ENCODE results near the gene FGF14. TPM values are rescaled to one million over a fixed set of nuclear protein-coding genes. Genes with fewer than 3 reads are reported as not detected.

Gene FGF14
- total and polyA plus RNA-seq, 2 of the 4 experiments (the other 2 are of a cell fraction): under 0.01 TPM; not detected in 1

DNA sequence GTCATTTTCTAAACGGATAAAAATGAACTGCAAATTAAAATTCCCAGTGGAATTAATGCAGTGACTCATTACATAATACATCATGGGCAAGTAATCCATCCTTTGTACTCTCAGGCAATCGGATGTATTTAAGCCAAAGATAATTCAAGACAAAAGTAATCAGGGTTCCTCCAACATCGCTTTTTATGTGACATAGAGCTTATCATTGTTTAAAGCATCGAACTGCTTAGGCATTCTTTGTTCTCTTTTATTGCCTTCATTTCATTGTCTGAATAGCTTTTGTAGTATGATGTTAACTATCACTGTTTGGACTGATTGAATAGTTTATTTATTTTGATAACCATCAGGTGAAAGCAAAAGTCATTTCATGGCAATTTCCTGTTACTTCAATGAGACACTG is 740.0 kb downstream of the FGF14 start:
- Histone ChIP-seq H3K4me3 (ENCODE audit: insufficient read depth, low read depth, low read length) (no peak overlapping the region), H4K5ac (ENCODE audit: low read depth, low read length) (no peak overlapping the region), H3K18ac (ENCODE audit: low read depth, low read length) (no peak overlapping the region), H3K56ac (ENCODE audit: extremely low read depth, insufficient read depth, low read length) (no peak overlapping the region), H2BK5ac (ENCODE audit: low read depth, low read length, poor library complexity, severe bottlenecking) (no peak overlapping the region), H3K79me1 (ENCODE audit: low read depth in 1 of 2, low read length in 2 of 2) (no peaks in the 10 kb centered on the region), H3K27ac (ENCODE audit: insufficient read depth, low read length) (no peak overlapping the region), H3K27me3 (ENCODE audit: control insufficient read depth, insufficient read depth, low read length) (no peaks in the 10 kb centered on the region; the same call in 1 of the 2 replicates), H3K14ac (replicated peaks; ENCODE audit: low read depth, low read length) (no peak overlapping the region), H2BK20ac (ENCODE audit: low read depth, low read length) (no peak overlapping the region), H2BK120ac (ENCODE audit: low read depth, low read length) (no peak overlapping the region), H2AK5ac (ENCODE audit: low read depth, low read length) (no peak overlapping the region), H3K23ac (ENCODE audit: low read depth, low read length) (no peak overlapping the region), H4K20me1 (ENCODE audit: insufficient read depth, low read length) (no peaks in the 10 kb centered on the region), H3K9me1 (ENCODE audit: insufficient read depth, low read length) (no peaks in the 10 kb centered on the region), H3K9me3 (ENCODE audit: control insufficient read depth, insufficient read depth, low read length) (no peaks in the 10 kb centered on the region), H3K36me3 (ENCODE audit: control insufficient read depth, insufficient read depth, low read length) (no peaks in the 10 kb centered on the region), H3K4me1 (ENCODE audit: control insufficient read depth, insufficient read depth, low read length) (no peaks in the 10 kb centered on the region), H4K8ac (ENCODE audit: low read depth in 2 of 2, low read length in 2 of 2) (no peak overlapping the region), H3K9ac (ENCODE audit: low read depth, low read length) (no peak overlapping the region), H3K4me2 (ENCODE audit: low read depth, low read length) (no peak overlapping the region), H2AK9ac (replicated peaks; ENCODE audit: low read depth, low read length, poor library complexity) (no peak overlapping the region), H2BK15ac (ENCODE audit: low read depth, low read length) (no peak overlapping the region), H3K4ac (ENCODE audit: low read depth, low read length) (no peak overlapping the region), H4K91ac (ENCODE audit: insufficient read depth, low read depth, low read length) (no peak overlapping the region), H2AFZ (replicated peaks; ENCODE audit: low read length, poor library complexity) (no peak overlapping the region)
- ATAC-seq (ENCODE audit: low read depth) (no peak), DNase-seq (no peak)
- BruUV-seq (replicated peaks): no TSS peak
- no CpG with 5 or more reads among the region's 4 CpGs for WGBS, 2 experiments (ENCODE audit: extremely low coverage in 2 of 2, insufficient read length in 1 of 2)
- dilution Hi-C loops (cut with HindIII; ENCODE audit: low sequenced_read_pairs, unreplicated experiment) (no loop called here), in situ Hi-C loops (cut with MboI; ENCODE audit: low sequenced_read_pairs) (no loop called here), intact Hi-C loops (cut with micrococcal nuclease) (no loop called here)
- CTCF ChIA-PET: no interaction called here
- TF ChIP-seq SMC3 (IDR thresholded peaks at IDR 0.05; ENCODE audit: low read depth, low read length): no peak
- POLR2A ChIA-PET (ENCODE audit: unreplicated experiment): interaction anchor here (0.5 kb wide), 1 partner anchor 14 kb away, joined by 3 read pairs; no protein-coding TSS in a partner anchor

Small RNA genes lying within 50 kb of the gene (microRNA-seq; reads per million reads assigned to microRNA genes)
- gene MIR2681 (ENCODE audit: insufficient read depth in 1 of 2, insufficient read length in 1 of 2, unreplicated experiment in 1 of 2) (0 reads per million in 2 experiments), gene MIR4705 (ENCODE audit: insufficient read depth in 1 of 2, insufficient read length in 1 of 2, unreplicated experiment in 1 of 2) (0 to 0.37 reads per million in 2 experiments), gene RNU1-24P (ENCODE audit: insufficient read depth, insufficient read length) (not detected), gene RNY1P2 (ENCODE audit: insufficient read depth, insufficient read length) (not detected), gene RPL39P29 (ENCODE audit: insufficient read depth, insufficient read length) (not detected)

Small RNA genes lying within 50 kb of the gene (small RNA-seq; reads per million reads assigned to genes)
- gene MIR2681 (0 to 2.4 (median 0.17) reads per million in 5 experiments), gene MIR4705 (0 reads per million in 5 experiments), gene RNU1-24P (0 to 0.60 (median 0) reads per million in 5 experiments), gene RNY1P2 (0 reads per million in 5 experiments), gene RPL39P29 (0 reads per million in 5 experiments)

Other genes with a start within 250 kb of the FGF14 start
- 52.9 and 62.2 TPM in 2 replicates for gene TPP2, start 194.9 kb upstream of the FGF14 start, total RNA-seq (2012; rRNA removed)
- 19.6 and 27.6 TPM in 2 replicates for gene TPP2, start 194.9 kb upstream of the FGF14 start, polyA plus RNA-seq (2012; rRNA removed)

Data from IMR-90 (cell line).